Measurements from ENCODE around the gene TIA1.

The TIA1 gene

GRCh38 chr2:70201831-70202230, 46.6 kb downstream of the TIA1 start:
- no peak overlapping the region for H3K4me3 ChIP-seq (ENCODE audit: control insufficient read depth, low read depth, low read length)
- no peak for TF ChIP-seq CTCF (conservative IDR thresholded peaks at IDR 0.05; ENCODE audit: control insufficient read depth, insufficient read depth, low read depth, low read length)
- DNase-seq (ENCODE audit: low read depth): no peak

GRCh38 chr2:70201225-70201768, 47.1 kb downstream of the TIA1 start:
- H3K4me3 ChIP-seq (ENCODE audit: control insufficient read depth, low read depth, low read length): no peak overlapping the region
- TF ChIP-seq CTCF (conservative IDR thresholded peaks at IDR 0.05; ENCODE audit: control insufficient read depth, insufficient read depth, low read depth, low read length): no peak
- DNase-seq (ENCODE audit: low read depth): no peak

- H3K4me3 ChIP-seq (ENCODE audit: control insufficient read depth, low read depth, low read length): no peak overlapping the region
- no peak for TF ChIP-seq CTCF (conservative IDR thresholded peaks at IDR 0.05; ENCODE audit: control insufficient read depth, insufficient read depth, low read depth, low read length)
- no peak for DNase-seq (ENCODE audit: low read depth)
Measured at GRCh38 chr2:70199320-70199864, 49.0 kb downstream of the TIA1 start.

GRCh38 chr2:70192516-70192915, 55.9 kb downstream of the TIA1 start:
- H3K4me3 ChIP-seq (ENCODE audit: control insufficient read depth, low read depth, low read length): no peak overlapping the region
- TF ChIP-seq CTCF (conservative IDR thresholded peaks at IDR 0.05; ENCODE audit: control insufficient read depth, insufficient read depth, low read depth, low read length): no peak
- no peak for DNase-seq (ENCODE audit: low read depth)

GRCh38 chr2:70191244-70191735, 57.1 kb downstream of the TIA1 start:
- peak overlapping the region; percentile 93 for H3K4me3 ChIP-seq (ENCODE audit: control insufficient read depth, low read depth, low read length)
- TF ChIP-seq CTCF (conservative IDR thresholded peaks at IDR 0.05; ENCODE audit: control insufficient read depth, insufficient read depth, low read depth, low read length): no peak
- DNase-seq (ENCODE audit: low read depth): no peak

- peak; percentile 98 for DNase-seq (ENCODE audit: low read depth)
- TF ChIP-seq CTCF (conservative IDR thresholded peaks at IDR 0.05; ENCODE audit: control insufficient read depth, insufficient read depth, low read depth, low read length): peak; percentile 17
- H3K4me3 ChIP-seq (ENCODE audit: control insufficient read depth, low read depth, low read length): peak within 1 kb of the TSS; percentile 93
Measured at GRCh38 chr2:70190418-70191243, 57.8 kb downstream of the TIA1 start, which contains the start of gene C2orf42. Gene C2orf42, minus strand, starts transcription at chr2:70191019. Its CDS starts 9,034 bp downstream, at chr2:70181985.
